GM12891 (cell line): Measurements from ENCODE around the gene NPHP3.
A peak's percentile ranks its signal among the peaks of the same experiment; 100 is the strongest.
"Not testable (repeated sequence)": the region's sequence is repeated elsewhere in the genome, so short reads cannot be mapped to it uniquely, and the experiment has no call there.

Source experiments
- DNase-seq: peaks from one replicate; pipeline ENCODE4 v3.0.0; 2011; ENCODE audit warnings: low spot score; ENCODE audit not compliant: insufficient read length
- FAIRE-seq: peaks from 2 replicates; lab custom pipeline; 2011; peaks lifted over from hg19 to GRCh38; lab: Jason Lieb, UNC
- PAX5 ChIP-seq: IDR thresholded peaks from 2 replicates; pipeline ENCODE4 v1.6.1; 2011; ENCODE audit warnings: low read length, moderate library complexity, mild to moderate bottlenecking; ENCODE audit not compliant: insufficient read depth, severe bottlenecking
- POLR2A ChIP-seq: IDR thresholded peaks from 2 replicates; pipeline ENCODE4 v1.6.1; 2011; ENCODE audit warnings: low read depth, low read length, control low read depth
- POLR2AphosphoS5 ChIP-seq: IDR thresholded peaks from 2 replicates; pipeline ENCODE4 v1.6.1; 2011; ENCODE audit warnings: low read depth, low read length, control low read depth
- POU2F2 ChIP-seq: IDR thresholded peaks from 2 replicates; pipeline ENCODE4 v1.6.1; 2011; ENCODE audit warnings: low read depth, mild to moderate bottlenecking, control low read depth, low read length, moderate library complexity
- SPI1 ChIP-seq: IDR thresholded peaks from 2 replicates; pipeline ENCODE4 v1.6.1; 2011; ENCODE audit warnings: low read depth, low read length, control low read depth
- TAF1 ChIP-seq: IDR thresholded peaks from 2 replicates; pipeline ENCODE4 v1.6.1; 2011; ENCODE audit warnings: low read depth, low read length, control low read depth

The NPHP3 gene

DNA sequence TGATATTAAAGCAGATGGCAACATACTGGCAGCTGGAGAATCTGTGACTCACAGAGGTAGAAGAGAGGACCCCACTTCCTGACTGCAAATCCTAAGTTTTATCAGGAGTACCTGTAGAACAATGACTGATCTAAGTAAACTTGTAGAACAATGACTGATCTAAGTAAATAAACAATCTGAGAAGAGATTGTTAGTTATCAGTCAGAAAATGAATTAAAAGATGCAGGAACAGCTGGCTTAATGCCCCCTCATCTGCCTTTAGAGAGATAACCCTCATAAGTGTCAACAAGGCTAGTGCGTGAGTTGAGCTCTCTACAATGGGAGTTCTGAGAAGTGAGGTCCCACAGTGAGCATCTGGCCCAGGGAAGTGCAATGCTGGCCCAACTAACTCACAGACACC lies 77.2 kb downstream of the NPHP3 start:
- DNase-seq = no peak
- no peak for TF ChIP-seq TAF1
- no peak for TF ChIP-seq POLR2AphosphoS5
- no peak for TF ChIP-seq POLR2A
- TF ChIP-seq POU2F2 = no peak
- FAIRE-seq = no peak

GRCh38 chr3:132643366-132643765 lies 78.8 kb downstream of the NPHP3 start:
- DNase-seq (no peak), FAIRE-seq (no peak)
- TF ChIP-seq POU2F2 = no peak

GRCh38 chr3:132642539-132642847 lies 79.7 kb downstream of the NPHP3 start:
- DNase-seq (no peak), FAIRE-seq (no peak)
- TF ChIP-seq POLR2A (no peak), PAX5 (no peak)

DNA sequence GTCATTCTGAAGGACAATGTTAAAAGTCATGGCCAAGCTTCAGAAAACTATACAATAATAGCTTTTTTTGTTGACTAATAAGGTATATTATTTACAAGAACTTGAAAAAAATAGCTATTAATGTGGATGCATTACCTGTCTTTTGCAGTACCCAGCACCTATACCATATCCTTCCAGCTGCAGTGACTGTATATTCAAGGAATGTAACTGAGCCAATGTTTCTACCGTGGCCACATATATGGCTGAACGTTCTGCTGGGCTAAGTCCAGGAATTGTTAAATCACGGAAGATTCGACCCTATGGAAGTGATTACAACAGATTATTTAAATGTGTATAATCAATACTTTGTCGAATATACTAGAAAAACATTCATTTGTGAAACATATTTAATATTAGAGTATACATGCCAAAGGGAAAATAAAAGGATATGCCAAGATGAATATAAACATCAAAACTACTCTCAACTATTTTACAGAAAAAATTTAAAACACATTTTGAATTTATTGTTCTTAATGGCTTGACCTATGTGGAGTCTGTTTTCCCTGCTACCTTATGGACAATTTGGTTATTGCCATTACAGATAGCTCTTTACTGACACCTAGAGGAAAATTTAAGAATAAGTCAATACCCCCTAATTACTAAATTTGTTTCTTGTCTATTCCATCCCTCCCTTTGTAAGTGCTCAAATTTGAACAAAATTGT lies 80.2 kb downstream of the NPHP3 start:
- peak; percentile 76 for FAIRE-seq

GRCh38 chr3:132641427-132641826 lies 80.8 kb downstream of the NPHP3 start:
- not testable (repeated sequence) for DNase-seq

More for the DNA sequence above, 80.2 kb downstream of the NPHP3 start:
- TF ChIP-seq POU2F2 = no peak
- TF ChIP-seq POLR2A = no peak
- TF ChIP-seq TAF1 = no peak
- no peak for DNase-seq

DNA sequence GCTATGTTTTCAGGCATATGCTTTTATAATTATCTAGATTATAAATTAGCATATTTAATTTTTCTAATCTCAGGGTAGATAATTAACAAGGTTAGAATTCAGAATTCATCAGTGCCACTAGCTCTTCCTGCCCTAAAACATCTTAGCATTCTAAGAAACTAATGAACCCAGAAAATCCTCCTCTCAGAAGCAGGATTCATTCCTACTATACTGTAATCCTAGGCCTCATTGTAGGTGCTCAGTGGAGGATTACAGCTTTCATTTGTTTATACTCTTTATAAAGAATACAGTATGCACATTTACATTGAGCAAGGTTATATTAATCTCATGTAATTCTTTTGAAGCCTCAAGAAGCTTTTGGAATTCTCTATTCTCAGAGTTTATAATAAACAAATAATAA lies 83.5 kb downstream of the NPHP3 start:
- DNase-seq (no peak), FAIRE-seq (no peak)
- TF ChIP-seq SPI1 = no peak
- no peak for TF ChIP-seq POLR2A
- no peak for TF ChIP-seq POU2F2
- no peak for TF ChIP-seq PAX5
- TF ChIP-seq TAF1 = no peak
- TF ChIP-seq POLR2AphosphoS5 = no peak

More at GRCh38 chr3:132641427-132641826, 80.8 kb downstream of the NPHP3 start:
- not testable (repeated sequence) for FAIRE-seq

- DNase-seq (no peak), FAIRE-seq (no peak)
- no peak for TF ChIP-seq POLR2AphosphoS5
- no peak for TF ChIP-seq PAX5
- TF ChIP-seq SPI1 = no peak
- TF ChIP-seq POLR2A = no peak
- no peak for TF ChIP-seq TAF1
- TF ChIP-seq POU2F2 = no peak
These were observed 84.6 kb downstream of the NPHP3 start for GRCh38 chr3:132637590-132637989.

GRCh38 chr3:132635052-132635451 lies 87.2 kb downstream of the NPHP3 start:
- TF ChIP-seq POU2F2 (no peak), POLR2AphosphoS5 (no peak), SPI1 (no peak), POLR2A (no peak), PAX5 (no peak), TAF1 (no peak)
- no peak for DNase-seq
- FAIRE-seq = no peak
